Endothelial cell of umbilical vein (primary cell): ENCODE results near the gene WFIKKN1. TPM values are rescaled to one million over a fixed set of nuclear protein-coding genes. Genes with fewer than 3 reads are reported as not detected.

Experiments used
- BruUV-seq: library from RNA; stranded (reverse); fragments of 400-500 nt; replicated peaks from 2 replicates; lab custom pipeline; 2021; lab: Mats Ljungman, UMichigan
- CTCF ChIA-PET: fragments of 300-600, 350-600 bp; sonication (Branson Sonifier 250); formaldehyde crosslinking; loops from one replicate; lab custom pipeline; 2021; ENCODE audit warnings: antibody characterized with exemption, inconsistent platforms; lab: Charles Lee
- POLR2A ChIA-PET: fragments of 300-600, 350-600 bp; sonication (Branson Sonifier 250); formaldehyde crosslinking; loops from one replicate; lab custom pipeline; 2021; ENCODE audit warnings: antibody characterized with exemption, inconsistent platforms; lab: Charles Lee
- DNase-seq: peaks from one replicate; pipeline ENCODE4 v3.0.0-alpha.2; 2011; ENCODE audit warnings: low read depth, low spot score
- FAIRE-seq: peaks from 2 replicates; lab custom pipeline; 2011; peaks lifted over from hg19 to GRCh38; lab: Jason Lieb, UNC
- H2AFZ ChIP-seq: 2 replicates; pipeline ENCODE4 v1.6.0; 2012; ENCODE audit warnings: low read depth, low read length, control low read depth, inconsistent platforms
- H3K27ac ChIP-seq: 2 replicates; pipeline ENCODE4 v1.5.1; 2011; ENCODE audit warnings: low read depth, mild to moderate bottlenecking, control low read depth, low read length, moderate library complexity; ENCODE audit not compliant: insufficient read depth
- H3K27me3 ChIP-seq, 2 experiments: 2 replicates each; pipeline versions ENCODE4 v1.6.0 to v1.6.1; 2011; ENCODE audit warnings: low read length in 2 of 2, mixed read lengths in 1 of 2; ENCODE audit not compliant: control insufficient read depth in 2 of 2, insufficient read depth in 2 of 2
- H3K36me3 ChIP-seq, 2 experiments: 2 replicates in 1 of 2; 3 replicates in 1 of 2; pipeline ENCODE4 v1.5.1; 2011; ENCODE audit warnings: low read length in 2 of 2, mild to moderate bottlenecking in 1 of 2, moderate library complexity in 1 of 2; ENCODE audit not compliant: control insufficient read depth in 2 of 2, insufficient read depth in 2 of 2; ENCODE audit errors: extremely low read depth in 1 of 2
- H3K4me1 ChIP-seq: 3 replicates; pipeline ENCODE4 v1.5.1; 2011; ENCODE audit warnings: mild to moderate bottlenecking, low read length; ENCODE audit not compliant: control insufficient read depth, insufficient read depth; ENCODE audit errors: extremely low read depth
- H3K4me2 ChIP-seq: 2 replicates; pipeline ENCODE4 v1.6.1; 2011; ENCODE audit warnings: low read length, control low read depth, mixed read lengths; ENCODE audit not compliant: insufficient read depth
- H3K4me3 ChIP-seq, 3 experiments: fragments of 200-600 bp in 1 of 3; sonication (generic), shearing (Covaris generic) in 1 of 3; replicated peaks in 1 of 3; 2 replicates each; pipeline ENCODE4 v1.5.1; 2011 to 2016; ENCODE audit warnings: control low read depth in 3 of 3, low read length in 3 of 3, mild to moderate bottlenecking in 2 of 3, inconsistent platforms in 1 of 3, low read depth in 1 of 3, moderate library complexity in 1 of 3; ENCODE audit not compliant: insufficient read depth in 1 of 3
- H3K79me2 ChIP-seq: 2 replicates; pipeline ENCODE4 v1.6.0; 2012; ENCODE audit warnings: low read length, inconsistent platforms; ENCODE audit not compliant: control insufficient read depth, insufficient read depth
- H3K9ac ChIP-seq: replicated peaks from 2 replicates; pipeline ENCODE3; 2011; ENCODE audit warnings: low read length, control low read depth; ENCODE audit not compliant: insufficient read depth; ENCODE audit errors: extremely low read depth
- H3K9me1 ChIP-seq: replicated peaks from 3 replicates; pipeline ENCODE4 v1.6.0; 2011; ENCODE audit warnings: mild to moderate bottlenecking, low read length; ENCODE audit not compliant: control insufficient read depth, insufficient read depth; ENCODE audit errors: extremely low read depth
- H3K9me3 ChIP-seq: replicated peaks from 2 replicates; pipeline ENCODE4 v1.5.1; 2012; ENCODE audit warnings: low read length, inconsistent platforms; ENCODE audit not compliant: control insufficient read depth, insufficient read depth
- H4K20me1 ChIP-seq: replicated peaks from 2 replicates; pipeline ENCODE3; 2011; ENCODE audit warnings: mild to moderate bottlenecking, low read length; ENCODE audit not compliant: control insufficient read depth, insufficient read depth; ENCODE audit errors: extremely low read depth
- CTCF ChIP-seq, 2 donors: IDR thresholded peaks; 1 replicate in 1 of 2; 2 replicates in 1 of 2; pipeline ENCODE4 v1.5.1; 2011; ENCODE audit warnings: low read length in 2 of 2, mild to moderate bottlenecking in 2 of 2, moderate library complexity in 2 of 2, control low read depth in 1 of 2, inconsistent platforms in 1 of 2, low read depth in 1 of 2; ENCODE audit not compliant: insufficient read depth in 1 of 2; ENCODE audit errors: extremely low read depth in 1 of 2
- EZH2 ChIP-seq: IDR thresholded peaks from 2 replicates; pipeline ENCODE4 v1.6.1; 2012; ENCODE audit warnings: borderline replicate concordance, low read depth, mild to moderate bottlenecking, moderate library complexity, low read length, inconsistent platforms; ENCODE audit not compliant: severe bottlenecking
- FOS ChIP-seq: IDR thresholded peaks from 2 replicates; pipeline ENCODE4 v1.6.1; 2011; ENCODE audit warnings: mild to moderate bottlenecking, low read length, moderate library complexity, borderline replicate concordance; ENCODE audit not compliant: insufficient read depth
- GATA2 ChIP-seq: IDR thresholded peaks from 2 replicates; pipeline ENCODE4 v1.7.0; 2011; ENCODE audit warnings: low read depth, mild to moderate bottlenecking, moderate library complexity, mixed read lengths, low read length; ENCODE audit not compliant: insufficient read length, insufficient read depth
- JUN ChIP-seq: IDR thresholded peaks from 2 replicates; pipeline ENCODE4 v1.6.1; 2011; ENCODE audit warnings: borderline replicate concordance, low read depth; ENCODE audit not compliant: insufficient read length, insufficient read depth
- MYC ChIP-seq: IDR thresholded peaks from one replicate; pipeline ENCODE4 v1.6.1; 2011; ENCODE audit warnings: mild to moderate bottlenecking, low read depth, low read length
- POLR2A ChIP-seq: IDR thresholded peaks from 2 replicates; pipeline ENCODE4 v1.6.1; 2012; ENCODE audit warnings: low read depth, mild to moderate bottlenecking, control low read depth, low read length
- POLR2AphosphoS5 ChIP-seq: IDR thresholded peaks from 2 replicates; pipeline ENCODE4 v1.6.1; 2012; ENCODE audit warnings: low read depth, mild to moderate bottlenecking, control low read depth, low read length, moderate library complexity; ENCODE audit not compliant: insufficient read depth
- dilution Hi-C: fragments of 300-500 bp; cut with MboI; formaldehyde crosslinking; loops from one replicate; pipeline ENCODE4 v1.15.0; 2019; ENCODE audit warnings: low sequenced_read_pairs; ENCODE audit not compliant: extremely low pct_ligation_motif_present
- intact Hi-C: fragments of 100-400 bp; cut with micrococcal nuclease; formaldehyde crosslinking; loops from one replicate; pipeline ENCODE4 v1.10.0; 2022
- polyA plus RNA-seq, 4 experiments: library from polyadenylated mRNA; depleted of rRNA in 3 of 4; stranded (reverse) in 3 of 4; unstranded in 1 of 4; fragments of >200 nt; gene quantifications; 2 replicates each; pipeline versions ENCODE4 v1.2.1 to v1.2.3, GENCODE V29; 2011 to 2012; ENCODE audit warnings: missing spikeins in 1 of 4
- total RNA-seq: library from RNA; stranded (reverse); gene quantifications from 2 replicates; pipeline ENCODE4 v1.2.3, GENCODE V29; 2021
- TF ChIP-seq, protein P1 (sequence below): IDR thresholded peaks from 2 replicates; pipeline ENCODE4 v1.6.1; 2011; ENCODE audit not compliant: insufficient read depth, insufficient read length

The WFIKKN1 gene
- total and polyA plus RNA-seq, 2 donors (not counting 3 experiments of a cell fraction or from before 2014, with no cell fraction given): 0.06 to 0.40 TPM

DNA sequence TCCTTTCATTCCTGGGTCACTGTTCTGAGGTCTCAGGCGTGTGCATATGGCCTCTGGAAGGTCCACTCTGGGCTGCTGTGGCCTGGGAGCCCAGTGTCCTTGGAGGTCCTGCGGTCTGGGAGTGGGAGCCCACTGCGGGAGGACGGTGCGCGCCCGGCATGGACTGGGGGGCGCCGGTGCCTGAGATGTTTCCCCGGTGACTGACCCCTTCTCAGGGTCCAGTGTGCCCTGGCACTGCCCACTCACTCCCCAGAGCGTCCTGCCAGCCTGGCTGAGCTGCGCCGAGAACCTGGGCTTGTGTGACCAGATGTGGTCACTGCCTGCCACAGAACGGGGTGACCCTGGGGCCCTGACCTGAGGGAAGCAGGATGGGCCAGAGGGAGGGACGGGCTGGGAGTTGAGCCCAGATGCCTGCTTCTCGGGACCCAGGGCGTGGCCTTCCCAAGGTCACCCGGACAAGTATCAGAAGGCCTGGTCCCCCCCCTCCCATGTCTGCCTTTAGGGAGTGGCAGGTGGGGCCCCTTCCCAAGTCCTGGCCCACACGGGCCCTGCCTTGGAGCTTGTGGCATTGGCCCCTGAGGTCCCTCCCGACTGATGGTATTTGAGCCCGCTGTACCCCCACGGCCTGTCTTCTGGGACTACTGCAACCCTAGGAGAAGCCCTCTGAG lies 43.6 kb downstream of the WFIKKN1 start:
- Histone ChIP-seq H3K9me3 (no peaks in the 10 kb centered on the region), H3K9ac (no peak overlapping the region), H4K20me1 (no peaks in the 10 kb centered on the region), H3K27ac (no peak overlapping the region), H3K9me1 (no peaks in the 10 kb centered on the region), H2AFZ (no peak overlapping the region), H3K4me1 (no peaks in the 10 kb centered on the region), H3K79me2 (peaks cover 4% of the 10 kb centered on the region), H3K4me2 (no peak overlapping the region), H3K27me3 (no peaks in the 10 kb centered on the region), H3K4me3 (no peak overlapping the region), H3K36me3 (peaks cover 5 to 35% of the 10 kb centered on the region in 2 experiments)
- TF ChIP-seq POLR2AphosphoS5: no peak
- TF ChIP-seq MYC: no peak
- TF ChIP-seq, protein P1, sequence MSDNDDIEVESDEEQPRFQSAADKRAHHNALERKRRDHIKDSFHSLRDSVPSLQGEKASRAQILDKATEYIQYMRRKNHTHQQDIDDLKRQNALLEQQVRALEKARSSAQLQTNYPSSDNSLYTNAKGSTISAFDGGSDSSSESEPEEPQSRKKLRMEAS: no peak
- no peak for TF ChIP-seq FOS
- no peak for TF ChIP-seq CTCF (IDR thresholded peaks at IDR 0.05; ENCODE audit: extremely low read depth in 1 of 2, insufficient read depth in 1 of 2, low read depth in 1 of 2, low read length in 2 of 2)
- TF ChIP-seq JUN: no peak
- no peak for TF ChIP-seq EZH2
- no peak for TF ChIP-seq POLR2A
- TF ChIP-seq GATA2: no peak
- FAIRE-seq: no peak
- no peak for DNase-seq
- intact Hi-C loops: no loop called here
- BruUV-seq: no TSS peak
- ChIA-PET CTCF (interaction anchor here (1.5 kb wide), 1 partner anchor 11 kb away, joined by 4 read pairs; no protein-coding TSS in a partner anchor), POLR2A (no interaction called here)
- dilution Hi-C loops: no loop called here
